ENCODE results near the gene PDP2.

PDP2 gene

DNA sequence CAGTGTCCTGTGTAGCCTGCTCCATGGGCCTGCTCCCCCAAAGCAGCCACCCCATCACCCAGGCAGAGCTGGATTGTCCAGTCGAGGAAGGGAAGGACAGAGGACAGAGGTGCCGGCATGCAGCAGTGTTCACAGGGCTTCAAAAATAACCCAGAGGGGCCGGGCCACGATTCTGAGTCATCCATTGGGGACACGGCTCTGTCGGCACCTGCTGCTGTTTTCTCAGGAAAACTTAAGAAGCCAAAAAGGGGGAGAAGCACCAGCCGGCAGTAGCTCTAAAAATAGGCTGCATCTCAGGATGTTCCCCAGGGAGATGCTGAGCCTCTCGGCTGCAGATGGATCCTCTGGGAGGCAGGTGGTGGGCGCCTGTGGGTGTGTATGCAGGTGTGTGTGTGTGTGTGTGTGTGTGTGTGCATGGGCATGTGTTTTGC, 34.5 kb upstream of the PDP2 start:
- Histone ChIP-seq H3K4me3 (ENCODE audit: low read length) (no peak overlapping the region), H3K36me3 (ENCODE audit: insufficient read depth, low read length) (no peaks in the 10 kb centered on the region), H3K9ac (ENCODE audit: low read depth, low read length) (no peak overlapping the region), H3K4me1 (ENCODE audit: control insufficient read depth, insufficient read depth, low read length) (peaks cover 20% of the 10 kb centered on the region), H3K27me3 (ENCODE audit: control insufficient read depth, insufficient read depth, low read length) (peaks cover 69% of the 10 kb centered on the region), H3K4me2 (ENCODE audit: low read length) (no peak overlapping the region), H3K9me3 (replicated peaks; ENCODE audit: low read length) (no peaks in the 10 kb centered on the region)

DNA sequence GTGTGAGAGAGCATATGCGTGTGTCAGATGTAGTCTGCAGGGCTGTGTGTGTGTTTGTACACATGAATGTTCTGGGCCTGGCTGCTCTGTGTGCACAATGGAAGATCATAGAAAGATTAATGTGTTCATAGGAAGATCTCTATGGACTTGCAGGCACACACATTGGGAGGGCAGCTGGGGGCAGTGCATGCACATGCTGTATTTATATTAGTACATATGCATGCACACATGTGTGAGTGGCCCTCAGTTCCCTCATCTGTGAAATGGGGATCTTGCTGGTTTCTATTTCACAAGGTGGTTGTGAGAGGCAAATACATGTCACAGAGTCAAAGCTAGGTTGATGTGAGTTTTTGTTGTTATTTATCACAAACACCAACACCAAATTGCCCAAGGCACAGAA, 34.0 kb upstream of the PDP2 start:
- Histone ChIP-seq H3K9me3 (replicated peaks; ENCODE audit: low read length) (no peaks in the 10 kb centered on the region), H3K4me3 (ENCODE audit: low read length) (no peak overlapping the region), H3K36me3 (ENCODE audit: insufficient read depth, low read length) (no peaks in the 10 kb centered on the region), H3K4me1 (ENCODE audit: control insufficient read depth, insufficient read depth, low read length) (peaks cover 20% of the 10 kb centered on the region), H3K27me3 (ENCODE audit: control insufficient read depth, insufficient read depth, low read length) (peaks cover 64% of the 10 kb centered on the region), H3K9ac (ENCODE audit: low read depth, low read length) (no peak overlapping the region), H3K4me2 (ENCODE audit: low read length) (no peak overlapping the region)

DNA sequence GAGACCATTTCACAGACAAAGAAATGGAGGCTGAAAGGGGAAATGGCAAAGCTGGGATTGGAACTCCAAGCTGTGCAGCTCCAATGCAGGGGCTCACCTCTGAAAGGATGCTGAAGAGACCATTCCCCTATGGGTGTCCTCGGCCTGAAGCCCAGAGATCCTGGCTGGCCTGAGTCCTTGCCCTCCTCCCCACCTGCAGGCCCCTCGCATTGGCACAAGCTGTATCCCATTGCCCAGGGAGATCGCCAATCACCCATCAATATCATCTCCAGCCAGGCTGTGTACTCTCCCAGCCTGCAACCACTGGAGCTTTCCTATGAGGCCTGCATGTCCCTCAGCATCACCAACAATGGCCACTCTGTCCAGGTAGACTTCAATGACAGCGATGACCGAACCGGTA, 33.5 kb upstream of the PDP2 start:
- H3K9ac ChIP-seq (ENCODE audit: low read depth, low read length): no peak overlapping the region
- peaks cover 20% of the 10 kb centered on the region for H3K4me1 ChIP-seq (ENCODE audit: control insufficient read depth, insufficient read depth, low read length)
- H3K36me3 ChIP-seq (ENCODE audit: insufficient read depth, low read length): no peaks in the 10 kb centered on the region
- H3K27me3 ChIP-seq (ENCODE audit: control insufficient read depth, insufficient read depth, low read length): peaks cover 66% of the 10 kb centered on the region
- H3K4me2 ChIP-seq (ENCODE audit: low read length): no peak overlapping the region
- H3K9me3 ChIP-seq (replicated peaks; ENCODE audit: low read length): no peaks in the 10 kb centered on the region
- no peak overlapping the region for H3K4me3 ChIP-seq (ENCODE audit: low read length)

DNA sequence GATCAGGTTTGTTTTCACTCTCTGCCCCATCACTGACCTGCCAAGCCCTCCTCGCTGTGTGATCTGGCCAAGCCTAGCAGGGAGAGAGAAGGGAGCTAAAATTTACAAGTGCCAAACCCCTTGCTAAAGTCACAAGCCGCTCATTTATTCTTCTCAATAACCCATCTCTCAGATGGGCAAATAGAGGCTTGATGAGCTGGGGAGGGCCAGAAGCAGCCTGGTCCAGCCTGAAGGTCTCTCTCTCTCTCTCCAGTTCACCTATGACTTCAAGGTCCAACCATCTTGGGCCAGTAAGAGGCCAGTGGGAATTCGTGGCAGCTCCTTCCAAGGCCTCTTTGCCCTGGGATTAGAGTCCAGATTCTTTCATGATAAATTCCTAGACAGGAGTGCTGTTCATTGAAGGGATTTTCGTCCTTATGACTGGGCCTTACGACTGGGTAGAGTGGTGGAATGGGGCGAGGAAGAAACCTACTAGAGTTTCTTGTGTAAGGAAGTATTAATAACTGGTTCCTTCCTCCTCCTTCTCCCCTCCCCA, 32.7 kb upstream of the PDP2 start:
- H3K4me3 ChIP-seq (ENCODE audit: low read length): no peak overlapping the region
- H3K4me1 ChIP-seq (ENCODE audit: control insufficient read depth, insufficient read depth, low read length): peaks cover 19% of the 10 kb centered on the region
- H3K4me2 ChIP-seq (ENCODE audit: low read length): no peak overlapping the region
- no peaks in the 10 kb centered on the region for H3K9me3 ChIP-seq (replicated peaks; ENCODE audit: low read length)
- H3K36me3 ChIP-seq (ENCODE audit: insufficient read depth, low read length): no peaks in the 10 kb centered on the region
- peaks cover 65% of the 10 kb centered on the region for H3K27me3 ChIP-seq (ENCODE audit: control insufficient read depth, insufficient read depth, low read length)
- no peak overlapping the region for H3K9ac ChIP-seq (ENCODE audit: low read depth, low read length)

DNA sequence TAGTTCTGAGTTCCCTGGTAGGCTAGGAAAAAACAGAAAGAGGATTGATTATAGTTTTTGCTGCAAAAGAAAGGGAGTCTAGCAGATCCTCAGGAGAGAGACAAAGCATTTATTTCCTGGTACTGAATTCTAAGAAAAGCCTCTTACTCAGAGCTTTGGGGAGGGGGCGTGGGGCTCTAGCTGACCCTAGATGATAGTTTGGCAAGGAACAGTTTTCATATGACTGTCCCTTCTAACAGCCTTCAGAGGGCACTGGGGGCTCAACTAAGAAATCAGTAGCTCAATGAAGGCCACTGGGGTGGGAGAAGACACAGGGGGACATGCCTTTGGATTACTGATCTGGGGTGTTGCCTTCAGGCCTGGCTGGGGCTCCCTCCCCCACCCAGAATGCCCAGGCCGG, 32.1 kb upstream of the PDP2 start:
- H3K36me3 ChIP-seq (ENCODE audit: insufficient read depth, low read length): no peaks in the 10 kb centered on the region
- no peak overlapping the region for H3K9ac ChIP-seq (ENCODE audit: low read depth, low read length)

DNA sequence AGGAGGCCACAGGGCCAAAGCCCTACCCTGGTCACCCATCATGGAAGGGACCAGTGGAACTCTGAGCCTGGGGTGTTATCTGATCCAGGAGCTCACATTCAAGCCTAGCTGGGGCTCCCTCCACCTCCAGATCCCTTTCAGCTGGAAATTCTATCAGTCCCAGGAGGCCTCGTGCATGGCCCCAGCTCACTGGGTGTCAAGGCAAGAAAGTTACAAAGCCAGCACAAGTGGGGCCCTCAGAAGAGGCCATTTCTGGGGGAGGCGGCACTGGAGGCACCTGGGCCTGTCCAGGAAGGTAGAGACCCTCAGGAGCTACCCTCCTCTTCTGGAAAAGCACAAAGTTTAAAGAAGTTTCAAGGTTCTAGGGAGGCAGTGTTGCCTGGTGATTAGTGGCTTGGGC, 31.3 kb upstream of the PDP2 start:
- Histone ChIP-seq H3K4me1 (ENCODE audit: control insufficient read depth, insufficient read depth, low read length) (peaks cover 12% of the 10 kb centered on the region), H3K4me2 (ENCODE audit: low read length) (no peak overlapping the region), H3K27me3 (ENCODE audit: control insufficient read depth, insufficient read depth, low read length) (peaks cover 66% of the 10 kb centered on the region), H3K9me3 (replicated peaks; ENCODE audit: low read length) (no peaks in the 10 kb centered on the region), H3K36me3 (ENCODE audit: insufficient read depth, low read length) (no peaks in the 10 kb centered on the region), H3K4me3 (ENCODE audit: low read length) (no peak overlapping the region), H3K9ac (ENCODE audit: low read depth, low read length) (no peak overlapping the region)

More for the DNA sequence above, 32.1 kb upstream of the PDP2 start:
- Histone ChIP-seq H3K4me1 (ENCODE audit: control insufficient read depth, insufficient read depth, low read length) (peaks cover 13% of the 10 kb centered on the region), H3K4me2 (ENCODE audit: low read length) (no peak overlapping the region), H3K9me3 (replicated peaks; ENCODE audit: low read length) (no peaks in the 10 kb centered on the region), H3K4me3 (ENCODE audit: low read length) (no peak overlapping the region), H3K27me3 (ENCODE audit: control insufficient read depth, insufficient read depth, low read length) (peaks cover 65% of the 10 kb centered on the region)

DNA sequence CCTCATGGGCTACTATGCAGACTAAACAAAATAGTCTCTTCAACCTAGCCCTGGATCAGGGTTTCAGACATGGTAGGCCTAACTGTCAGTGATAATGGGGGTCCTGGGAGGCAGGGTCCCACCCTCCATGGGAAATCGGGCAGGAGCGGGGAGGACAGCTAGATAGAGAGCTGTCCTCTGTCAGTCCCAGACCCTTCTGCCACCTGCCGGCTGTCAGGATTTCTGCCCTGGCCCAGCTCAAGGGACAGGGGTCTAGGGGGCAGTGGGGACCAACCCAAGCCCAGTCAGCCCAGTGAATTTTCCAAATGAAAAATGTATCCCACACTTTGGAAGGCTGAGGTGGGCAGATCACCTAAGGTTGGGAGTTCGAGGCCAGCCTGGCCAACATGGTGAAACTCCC, 30.8 kb upstream of the PDP2 start:
- no peak overlapping the region for H3K4me2 ChIP-seq (ENCODE audit: low read length)
- no peak overlapping the region for H3K4me3 ChIP-seq (ENCODE audit: low read length)
- peaks cover 8% of the 10 kb centered on the region for H3K4me1 ChIP-seq (ENCODE audit: control insufficient read depth, insufficient read depth, low read length)
- no peaks in the 10 kb centered on the region for H3K9me3 ChIP-seq (replicated peaks; ENCODE audit: low read length)
- H3K27me3 ChIP-seq (ENCODE audit: control insufficient read depth, insufficient read depth, low read length): peaks cover 65% of the 10 kb centered on the region
- H3K9ac ChIP-seq (ENCODE audit: low read depth, low read length): no peak overlapping the region
- H3K36me3 ChIP-seq (ENCODE audit: insufficient read depth, low read length): no peaks in the 10 kb centered on the region

DNA sequence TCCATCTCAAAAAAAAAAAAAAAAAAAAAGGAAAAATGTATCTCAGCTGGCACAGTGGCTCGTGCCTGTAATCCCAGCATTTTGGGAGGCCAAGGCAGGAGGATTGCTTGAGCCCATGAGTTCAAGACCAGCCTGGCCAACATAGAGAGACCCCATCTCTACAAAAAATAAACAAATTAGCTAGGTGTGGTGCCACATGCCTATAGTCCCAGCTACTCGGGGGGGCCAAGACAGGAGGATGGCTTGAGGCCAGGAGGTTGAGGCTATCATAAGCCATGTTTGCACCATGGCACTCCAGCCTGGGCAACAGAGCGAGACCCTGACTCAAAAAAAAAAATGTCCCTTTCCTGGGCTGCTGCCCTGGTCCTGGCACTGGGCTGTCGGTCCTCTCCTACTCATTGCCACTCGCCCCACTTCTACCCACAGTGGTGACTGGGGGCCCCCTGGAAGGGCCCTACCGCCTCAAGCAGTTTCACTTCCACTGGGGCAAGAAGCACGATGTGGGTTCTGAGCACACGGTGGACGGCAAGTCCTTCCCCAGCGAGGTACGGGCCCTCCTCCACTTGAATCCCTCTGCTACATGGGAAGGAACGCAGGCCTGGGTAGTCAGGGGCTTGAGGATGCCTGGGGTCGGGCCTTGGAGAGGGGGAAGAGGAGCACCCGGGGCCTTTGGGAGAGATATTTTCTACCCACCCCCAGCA, 30.1 kb upstream of the PDP2 start:
- Histone ChIP-seq H3K27me3 (ENCODE audit: control insufficient read depth, insufficient read depth, low read length) (peaks cover 62% of the 10 kb centered on the region), H3K4me3 (ENCODE audit: low read length) (no peak overlapping the region), H3K36me3 (ENCODE audit: insufficient read depth, low read length) (no peaks in the 10 kb centered on the region), H3K9me3 (replicated peaks; ENCODE audit: low read length) (no peaks in the 10 kb centered on the region), H3K4me1 (ENCODE audit: control insufficient read depth, insufficient read depth, low read length) (peaks cover 4% of the 10 kb centered on the region), H3K4me2 (ENCODE audit: low read length) (no peak overlapping the region), H3K9ac (ENCODE audit: low read depth, low read length) (no peak overlapping the region)

DNA sequence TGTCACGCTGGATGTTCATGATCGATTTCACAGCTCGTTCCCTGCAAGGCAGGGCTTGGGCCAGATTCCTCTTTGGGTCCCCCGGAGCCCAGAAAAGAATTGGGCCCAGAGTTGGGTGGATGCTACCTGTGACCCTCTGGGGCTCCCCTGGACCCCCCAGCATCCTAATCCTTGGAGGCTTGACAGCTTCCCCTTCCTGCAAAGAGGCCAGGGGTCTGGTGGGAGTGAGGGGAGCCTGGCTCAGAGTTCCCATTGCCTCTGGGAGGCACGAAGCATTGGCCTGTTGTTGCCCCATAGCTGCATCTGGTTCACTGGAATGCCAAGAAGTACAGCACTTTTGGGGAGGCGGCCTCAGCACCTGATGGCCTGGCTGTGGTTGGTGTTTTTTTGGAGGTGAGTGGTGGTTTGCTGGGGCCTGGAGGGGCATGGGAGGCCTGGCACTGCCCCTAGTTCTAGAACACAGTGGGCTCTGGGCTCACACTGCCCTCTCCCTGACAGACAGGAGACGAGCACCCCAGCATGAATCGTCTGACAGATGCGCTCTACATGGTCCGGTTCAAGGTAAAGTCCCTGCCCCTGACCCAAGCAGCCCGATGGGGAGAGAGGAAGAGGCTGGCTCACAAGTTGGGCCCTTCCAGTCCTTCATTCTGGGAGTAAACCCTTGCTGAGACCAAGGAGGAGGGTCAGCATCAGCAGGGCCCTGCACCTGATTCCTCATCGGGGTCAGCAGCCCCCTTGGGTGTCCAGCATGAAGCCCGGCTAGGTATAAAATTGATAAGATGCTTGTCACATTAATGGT, 28.9 kb upstream of the PDP2 start:
- no peaks in the 10 kb centered on the region for H3K36me3 ChIP-seq (ENCODE audit: insufficient read depth, low read length)

DNA sequence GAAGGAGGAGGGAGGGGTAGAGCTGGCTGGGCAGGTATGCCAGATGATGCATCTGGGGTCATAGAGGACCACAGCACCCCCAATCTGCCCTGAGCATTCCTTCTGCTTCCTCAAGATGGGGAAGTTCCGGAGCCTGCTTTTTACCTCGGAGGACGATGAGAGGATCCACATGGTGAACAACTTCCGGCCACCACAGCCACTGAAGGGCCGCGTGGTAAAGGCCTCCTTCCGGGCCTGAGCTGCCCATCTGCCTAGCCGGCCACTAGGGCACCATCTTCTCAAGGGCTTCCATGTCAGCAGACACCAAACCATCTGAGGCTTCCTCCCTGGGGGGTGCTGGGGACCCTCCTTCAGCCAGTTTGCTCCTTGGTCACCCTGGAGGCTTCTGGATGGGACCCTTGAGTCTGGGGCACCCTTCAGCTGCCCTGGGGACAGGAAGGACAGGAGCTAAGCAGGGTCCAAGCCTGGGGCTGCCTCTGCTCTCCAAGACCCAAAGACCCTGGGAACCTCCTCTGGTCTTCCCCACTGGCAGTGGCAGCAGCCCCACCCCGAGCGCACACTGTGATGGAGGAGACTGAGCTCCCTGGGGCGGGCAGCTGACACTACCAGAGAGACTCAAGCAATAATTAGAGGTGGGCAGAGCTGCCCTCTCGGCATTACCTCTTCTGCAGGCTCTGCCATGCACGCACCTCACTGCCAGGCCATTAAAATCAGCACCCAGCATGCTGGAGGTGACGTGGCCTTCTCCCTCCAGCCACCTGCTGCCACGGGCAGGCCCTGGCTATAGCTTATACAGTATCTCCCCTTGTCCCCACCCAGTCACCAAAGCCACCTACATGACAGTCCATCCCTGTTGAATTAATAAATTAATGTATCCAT, 26.8 kb upstream of the PDP2 start:
- Histone ChIP-seq H3K9ac (ENCODE audit: low read depth, low read length) (no peak overlapping the region), H3K9me3 (replicated peaks; ENCODE audit: low read length) (no peaks in the 10 kb centered on the region), H3K4me2 (ENCODE audit: low read length) (no peak overlapping the region), H3K4me3 (ENCODE audit: low read length) (no peak overlapping the region), H3K36me3 (ENCODE audit: insufficient read depth, low read length) (no peaks in the 10 kb centered on the region), H3K4me1 (ENCODE audit: control insufficient read depth, insufficient read depth, low read length) (no peaks in the 10 kb centered on the region), H3K27me3 (ENCODE audit: control insufficient read depth, insufficient read depth, low read length) (peaks cover 32% of the 10 kb centered on the region)

More for the DNA sequence above, 28.9 kb upstream of the PDP2 start:
- Histone ChIP-seq H3K27me3 (ENCODE audit: control insufficient read depth, insufficient read depth, low read length) (peaks cover 51% of the 10 kb centered on the region), H3K9ac (ENCODE audit: low read depth, low read length) (no peak overlapping the region), H3K4me1 (ENCODE audit: control insufficient read depth, insufficient read depth, low read length) (no peaks in the 10 kb centered on the region), H3K9me3 (replicated peaks; ENCODE audit: low read length) (no peaks in the 10 kb centered on the region), H3K4me2 (ENCODE audit: low read length) (no peak overlapping the region), H3K4me3 (ENCODE audit: low read length) (no peak overlapping the region)

DNA sequence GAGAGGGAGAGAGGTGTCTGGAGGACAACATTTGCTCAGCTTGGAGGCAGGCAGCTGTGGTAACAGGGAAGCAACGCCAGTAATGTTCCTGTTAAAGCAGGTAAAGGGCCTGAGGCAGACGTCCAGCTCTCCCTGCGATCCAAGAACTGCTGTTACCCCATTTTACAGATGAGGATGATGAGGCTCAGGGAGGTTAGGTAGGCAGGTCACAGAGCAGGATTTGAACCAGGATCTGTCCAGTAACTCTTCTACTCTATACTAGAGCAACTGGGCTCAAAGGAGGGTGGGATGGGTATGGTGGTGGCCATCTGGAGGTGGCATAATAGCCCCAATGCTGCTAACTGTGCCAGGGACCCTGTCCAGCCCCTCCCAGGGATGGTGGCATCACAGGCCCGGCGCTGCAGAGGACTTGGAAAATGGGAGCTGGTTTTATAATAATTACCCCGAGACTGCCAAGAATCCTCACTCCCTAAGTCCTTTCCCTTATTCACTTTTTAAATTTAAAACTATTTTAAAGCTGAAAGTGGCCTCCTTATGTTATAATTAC, 24.1 kb upstream of the PDP2 start:
- Histone ChIP-seq H3K4me3 (ENCODE audit: low read length) (no peak overlapping the region), H3K9ac (ENCODE audit: low read depth, low read length) (no peak overlapping the region), H3K27me3 (ENCODE audit: control insufficient read depth, insufficient read depth, low read length) (peaks cover 23% of the 10 kb centered on the region), H3K4me1 (ENCODE audit: control insufficient read depth, insufficient read depth, low read length) (peaks cover 3% of the 10 kb centered on the region), H3K9me3 (replicated peaks; ENCODE audit: low read length) (no peaks in the 10 kb centered on the region), H3K36me3 (ENCODE audit: insufficient read depth, low read length) (no peaks in the 10 kb centered on the region), H3K4me2 (ENCODE audit: low read length) (no peak overlapping the region)
